ENCODE results near the gene MAPK11.

The MAPK11 gene

GRCh38 chr22:50282361-50283155 is 12.4 kb upstream of the MAPK11 start:
- Histone ChIP-seq H3K4me1 (ENCODE audit: control insufficient read depth, insufficient read depth, low read length, unreplicated experiment) (peaks cover 10% of the 10 kb centered on the region), H3K4me3 (ENCODE audit: low read depth, low read length) (no peak overlapping the region), H3K36me3 (ENCODE audit: insufficient read depth, low read length) (peaks cover 6% of the 10 kb centered on the region; the same call in 1 of the 2 replicates), H2AFZ (ENCODE audit: low read length, unreplicated experiment) (no peak overlapping the region), H3K27me3 (ENCODE audit: insufficient read depth, low read length) (no peaks in the 10 kb centered on the region), H3K27ac (ENCODE audit: low read depth, low read length) (no peak overlapping the region), H3K79me2 (ENCODE audit: control insufficient read depth, insufficient read depth, low read length, unreplicated experiment) (no peaks in the 10 kb centered on the region)

- peaks cover 10% of the 10 kb centered on the region for H3K4me1 ChIP-seq (ENCODE audit: control insufficient read depth, insufficient read depth, low read length, unreplicated experiment)
- H3K36me3 ChIP-seq (ENCODE audit: insufficient read depth, low read length): peaks cover 9% of the 10 kb centered on the region; the same call in 1 of the 2 replicates
- H3K4me3 ChIP-seq (ENCODE audit: low read depth, low read length): no peak overlapping the region
- no peak overlapping the region for H2AFZ ChIP-seq (ENCODE audit: low read length, unreplicated experiment)
- H3K27me3 ChIP-seq (ENCODE audit: insufficient read depth, low read length): no peaks in the 10 kb centered on the region
- H3K79me2 ChIP-seq (ENCODE audit: control insufficient read depth, insufficient read depth, low read length, unreplicated experiment): no peaks in the 10 kb centered on the region
- H3K27ac ChIP-seq (ENCODE audit: low read depth, low read length): no peak overlapping the region
These were observed 11.8 kb upstream of the MAPK11 start for GRCh38 chr22:50281957-50282356.

GRCh38 chr22:50281384-50281760 is 11.2 kb upstream of the MAPK11 start:
- H3K27me3 ChIP-seq (ENCODE audit: insufficient read depth, low read length): no peaks in the 10 kb centered on the region
- H3K79me2 ChIP-seq (ENCODE audit: control insufficient read depth, insufficient read depth, low read length, unreplicated experiment): no peaks in the 10 kb centered on the region
- H3K36me3 ChIP-seq (ENCODE audit: insufficient read depth, low read length): peaks cover 9% of the 10 kb centered on the region; the same call in 1 of the 2 replicates
- H3K27ac ChIP-seq (ENCODE audit: low read depth, low read length): no peak overlapping the region
- no peak overlapping the region for H3K4me3 ChIP-seq (ENCODE audit: low read depth, low read length)
- peaks cover 10% of the 10 kb centered on the region for H3K4me1 ChIP-seq (ENCODE audit: control insufficient read depth, insufficient read depth, low read length, unreplicated experiment)
- H2AFZ ChIP-seq (ENCODE audit: low read length, unreplicated experiment): no peak overlapping the region

GRCh38 chr22:50280708-50281383 is 10.7 kb upstream of the MAPK11 start:
- Histone ChIP-seq H3K79me2 (ENCODE audit: control insufficient read depth, insufficient read depth, low read length, unreplicated experiment) (no peaks in the 10 kb centered on the region), H3K27me3 (ENCODE audit: insufficient read depth, low read length) (no peaks in the 10 kb centered on the region), H3K4me3 (ENCODE audit: low read depth, low read length) (no peak overlapping the region), H3K27ac (ENCODE audit: low read depth, low read length) (no peak overlapping the region), H2AFZ (ENCODE audit: low read length, unreplicated experiment) (no peak overlapping the region), H3K4me1 (ENCODE audit: control insufficient read depth, insufficient read depth, low read length, unreplicated experiment) (peaks cover 10% of the 10 kb centered on the region), H3K36me3 (ENCODE audit: insufficient read depth, low read length) (peaks cover 9% of the 10 kb centered on the region; the same call in 1 of the 2 replicates)

- Histone ChIP-seq H3K4me3 (ENCODE audit: low read depth, low read length) (no peak overlapping the region), H3K79me2 (ENCODE audit: control insufficient read depth, insufficient read depth, low read length, unreplicated experiment) (no peaks in the 10 kb centered on the region), H3K4me1 (ENCODE audit: control insufficient read depth, insufficient read depth, low read length, unreplicated experiment) (peaks cover 10% of the 10 kb centered on the region), H3K36me3 (ENCODE audit: insufficient read depth, low read length) (peaks cover 9% of the 10 kb centered on the region; the same call in 1 of the 2 replicates), H3K27me3 (ENCODE audit: insufficient read depth, low read length) (no peaks in the 10 kb centered on the region), H3K27ac (ENCODE audit: low read depth, low read length) (no peak overlapping the region), H2AFZ (ENCODE audit: low read length, unreplicated experiment) (no peak overlapping the region)
These were observed 10.0 kb upstream of the MAPK11 start for GRCh38 chr22:50280022-50280707.

GRCh38 chr22:50278956-50279619 is 8.9 kb upstream of the MAPK11 start:
- peaks cover 9% of the 10 kb centered on the region; the same call in 1 of the 2 replicates for H3K36me3 ChIP-seq (ENCODE audit: insufficient read depth, low read length)

GRCh38 chr22:50278461-50278860 is 8.3 kb upstream of the MAPK11 start:
- H3K4me1 ChIP-seq (ENCODE audit: control insufficient read depth, insufficient read depth, low read length, unreplicated experiment): peaks cover 10% of the 10 kb centered on the region
- H3K27ac ChIP-seq (ENCODE audit: low read depth, low read length): no peak overlapping the region
- no peaks in the 10 kb centered on the region for H3K79me2 ChIP-seq (ENCODE audit: control insufficient read depth, insufficient read depth, low read length, unreplicated experiment)
- H2AFZ ChIP-seq (ENCODE audit: low read length, unreplicated experiment): no peak overlapping the region
- no peak overlapping the region for H3K4me3 ChIP-seq (ENCODE audit: low read depth, low read length)
- no peaks in the 10 kb centered on the region for H3K27me3 ChIP-seq (ENCODE audit: insufficient read depth, low read length)
- peaks cover 9% of the 10 kb centered on the region; the same call in 1 of the 2 replicates for H3K36me3 ChIP-seq (ENCODE audit: insufficient read depth, low read length)

More at GRCh38 chr22:50278956-50279619, 8.9 kb upstream of the MAPK11 start:
- no peaks in the 10 kb centered on the region for H3K27me3 ChIP-seq (ENCODE audit: insufficient read depth, low read length)
- no peak overlapping the region for H2AFZ ChIP-seq (ENCODE audit: low read length, unreplicated experiment)
- no peak overlapping the region for H3K27ac ChIP-seq (ENCODE audit: low read depth, low read length)
- H3K79me2 ChIP-seq (ENCODE audit: control insufficient read depth, insufficient read depth, low read length, unreplicated experiment): no peaks in the 10 kb centered on the region
- H3K4me1 ChIP-seq (ENCODE audit: control insufficient read depth, insufficient read depth, low read length, unreplicated experiment): peaks cover 10% of the 10 kb centered on the region
- no peak overlapping the region for H3K4me3 ChIP-seq (ENCODE audit: low read depth, low read length)

- Histone ChIP-seq H3K27ac (ENCODE audit: low read depth, low read length) (no peak overlapping the region), H3K4me3 (ENCODE audit: low read depth, low read length) (no peak overlapping the region), H3K4me1 (ENCODE audit: control insufficient read depth, insufficient read depth, low read length, unreplicated experiment) (peaks cover 9% of the 10 kb centered on the region), H3K27me3 (ENCODE audit: insufficient read depth, low read length) (no peaks in the 10 kb centered on the region), H2AFZ (ENCODE audit: low read length, unreplicated experiment) (no peak overlapping the region), H3K79me2 (ENCODE audit: control insufficient read depth, insufficient read depth, low read length, unreplicated experiment) (no peaks in the 10 kb centered on the region), H3K36me3 (ENCODE audit: insufficient read depth, low read length) (peaks cover 9% of the 10 kb centered on the region; the same call in 1 of the 2 replicates)
These were observed 7.6 kb upstream of the MAPK11 start for GRCh38 chr22:50277761-50278160.

- H3K27me3 ChIP-seq (ENCODE audit: insufficient read depth, low read length): no peaks in the 10 kb centered on the region
- H3K4me1 ChIP-seq (ENCODE audit: control insufficient read depth, insufficient read depth, low read length, unreplicated experiment): peaks cover 4% of the 10 kb centered on the region
- H3K79me2 ChIP-seq (ENCODE audit: control insufficient read depth, insufficient read depth, low read length, unreplicated experiment): no peaks in the 10 kb centered on the region
- no peak overlapping the region for H3K27ac ChIP-seq (ENCODE audit: low read depth, low read length)
- no peak overlapping the region for H3K4me3 ChIP-seq (ENCODE audit: low read depth, low read length)
- H2AFZ ChIP-seq (ENCODE audit: low read length, unreplicated experiment): no peak overlapping the region
- peaks cover 4% of the 10 kb centered on the region; the same call in 1 of the 2 replicates for H3K36me3 ChIP-seq (ENCODE audit: insufficient read depth, low read length)
These were observed 6.0 kb upstream of the MAPK11 start for GRCh38 chr22:50276143-50276542.

Data from ACC112 (cell line).